ENCODE measurements around the gene CHST11. TPM values are rescaled to one million over a fixed set of nuclear protein-coding genes. Genes with fewer than 3 reads are reported as not detected.
A peak's percentile ranks its signal among the peaks of the same experiment; 100 is the strongest.

CHST11 gene
- total RNA-seq, 2 donors from 2014 or later, result 4.6 to 14.5 TPM

DNA sequence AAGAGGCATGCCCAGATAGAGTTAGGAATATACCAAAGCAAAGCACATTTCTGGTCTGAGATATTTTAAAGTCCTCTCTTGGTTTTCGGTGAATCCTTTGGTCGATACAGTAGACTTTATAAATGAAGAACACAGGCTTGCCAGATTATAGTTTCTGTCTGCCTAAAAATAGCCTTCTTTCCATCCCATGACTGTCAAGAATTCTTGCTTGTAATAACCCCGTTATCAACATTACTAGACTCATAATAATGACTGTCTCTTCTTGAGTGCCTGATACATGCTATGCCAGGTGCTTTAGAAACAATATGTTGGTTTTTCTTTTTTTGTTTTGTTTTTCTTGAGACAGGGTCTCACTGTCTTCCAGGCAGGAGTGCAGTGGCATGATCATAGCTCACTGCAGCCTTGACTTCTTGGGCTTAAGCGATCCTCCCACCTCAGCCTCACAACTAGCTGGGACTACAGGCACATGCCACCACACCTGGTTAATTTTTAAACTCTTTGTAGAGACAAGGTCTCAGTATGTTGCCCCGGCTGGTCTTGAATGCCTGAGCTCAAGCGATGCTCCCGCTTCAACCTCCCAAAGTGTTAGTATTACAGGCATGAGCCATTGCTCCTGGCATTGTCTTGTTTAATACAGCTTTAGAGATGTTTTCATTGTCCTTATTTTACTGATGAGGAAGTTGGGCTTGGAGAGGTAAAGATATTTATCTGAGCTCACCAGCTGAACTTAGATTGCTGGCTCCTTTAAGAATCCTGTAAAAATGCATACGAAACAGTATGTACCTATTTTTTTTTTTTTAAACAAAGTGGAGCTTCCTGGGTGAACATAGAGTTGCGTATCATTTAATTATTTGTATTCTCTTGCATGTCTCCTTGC is 30.4 kb downstream of the CHST11 start:
- ATAC-seq, result no peak
- Histone ChIP-seq H3K4me3 (no peak overlapping the region), H3K4me1 (peaks cover 33% of the 10 kb centered on the region), H3K9me3 (no peaks in the 10 kb centered on the region), H3K36me3 (replicated peaks in 1 of 2; ENCODE audit: insufficient read depth in 1 of 2, low read depth in 2 of 2) (no peaks in the 10 kb centered on the region), H3K27me3 (no peaks in the 10 kb centered on the region), H3K27ac (no peak overlapping the region)
- DNase-seq, result peak in 2 of 4 donors; percentile 25 to 27
- WGBS, 2 donors, result 54 to 55% methylated on average over 9 of the region's 9 CpGs
- no peak for TF ChIP-seq POLR2A (IDR thresholded peaks at IDR 0.05)
- TF ChIP-seq CTCF (IDR thresholded peaks at IDR 0.05), result no peak
- intact Hi-C loops (cut with DNase I), result no loop called here

DNA sequence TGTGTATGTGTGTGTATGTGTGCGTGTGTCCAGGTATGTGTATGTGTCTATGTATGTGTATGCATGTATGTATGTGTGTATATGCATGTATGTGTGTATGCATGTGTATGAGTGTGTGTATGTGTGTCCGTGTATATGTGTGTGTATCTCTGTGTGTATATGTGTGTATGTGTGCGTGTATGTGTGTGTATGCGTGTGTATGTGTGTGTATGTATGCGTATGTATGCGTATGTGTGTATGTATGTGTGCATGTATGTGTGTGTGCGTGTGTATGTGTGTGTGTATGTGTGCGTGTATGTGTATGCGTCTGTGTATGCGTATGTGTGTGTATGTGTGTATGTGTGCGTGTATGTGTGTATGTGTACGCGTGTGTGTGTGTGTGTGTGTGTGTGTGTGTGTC is 31.6 kb downstream of the CHST11 start:
- ATAC-seq, result no peak
- no peaks in the 10 kb centered on the region for H3K27me3 ChIP-seq
- H3K9me3 ChIP-seq, result no peaks in the 10 kb centered on the region
- 84 to 92% methylated on average over 13 of the region's 13 CpGs for WGBS, 2 donors
- no peak for TF ChIP-seq POLR2A (IDR thresholded peaks at IDR 0.05)
- no peak for TF ChIP-seq CTCF (IDR thresholded peaks at IDR 0.05)
- no peak overlapping the region for H3K27ac ChIP-seq
- intact Hi-C loops (cut with DNase I), result no loop called here
- no peak overlapping the region for H3K4me3 ChIP-seq
- DNase-seq, result no peak
- H3K4me1 ChIP-seq, result peaks cover 24% of the 10 kb centered on the region
- no peaks in the 10 kb centered on the region for H3K36me3 ChIP-seq (replicated peaks in 1 of 2; ENCODE audit: insufficient read depth in 1 of 2, low read depth in 2 of 2)

GRCh38 chr12:104490186-104490585 is 33.4 kb downstream of the CHST11 start:
- peak in 3 of 4 donors; percentile 10 to 68 (median 62) for DNase-seq

DNA sequence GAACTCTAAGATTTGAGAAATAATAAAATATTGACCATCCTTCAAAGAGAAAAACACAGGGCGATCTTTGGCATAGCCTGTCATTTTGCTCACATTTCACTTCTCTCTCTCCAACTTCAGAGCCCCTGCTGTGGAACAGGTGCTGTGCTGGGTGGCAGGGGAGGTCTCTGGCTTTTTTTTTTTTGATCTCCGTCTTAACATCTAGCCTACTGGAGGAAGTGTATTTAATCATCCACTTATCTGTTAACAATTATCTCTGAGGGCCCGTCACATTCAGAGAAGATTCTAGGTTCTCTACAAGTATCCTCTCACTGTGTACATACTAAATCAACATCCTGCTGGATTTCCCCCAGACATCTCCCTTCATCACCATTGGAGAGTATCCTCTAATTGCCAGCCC is 34.1 kb downstream of the CHST11 start:
- DNase-seq (no peak), ATAC-seq (no peak)
- H3K27me3 ChIP-seq, result no peaks in the 10 kb centered on the region
- intact Hi-C loops (cut with DNase I), result no loop called here
- no peaks in the 10 kb centered on the region for H3K36me3 ChIP-seq (replicated peaks in 1 of 2; ENCODE audit: insufficient read depth in 1 of 2, low read depth in 2 of 2)
- no peaks in the 10 kb centered on the region for H3K9me3 ChIP-seq
- 56 to 76% methylated on average over 3 of the region's 3 CpGs for WGBS, 2 donors
- peak overlapping the region in 1 of 4 donors; percentile 56 for H3K27ac ChIP-seq
- TF ChIP-seq CTCF (IDR thresholded peaks at IDR 0.05), result no peak
- TF ChIP-seq POLR2A (IDR thresholded peaks at IDR 0.05), result no peak
- no peak overlapping the region for H3K4me3 ChIP-seq
- peaks cover 24% of the 10 kb centered on the region for H3K4me1 ChIP-seq

More at GRCh38 chr12:104490186-104490585, 33.4 kb downstream of the CHST11 start:
- peaks cover 24% of the 10 kb centered on the region for H3K4me1 ChIP-seq
- WGBS, 2 donors, result 32 to 53% methylated on average over 4 of the region's 4 CpGs
- no peaks in the 10 kb centered on the region for H3K36me3 ChIP-seq (replicated peaks in 1 of 2; ENCODE audit: insufficient read depth in 1 of 2, low read depth in 2 of 2)
- peak overlapping the region in 2 of 4 donors; percentile 32 to 56 for H3K27ac ChIP-seq
- no peaks in the 10 kb centered on the region for H3K9me3 ChIP-seq
- no peak for TF ChIP-seq CTCF (IDR thresholded peaks at IDR 0.05)
- no peak for TF ChIP-seq POLR2A (IDR thresholded peaks at IDR 0.05)
- ATAC-seq, result peak; percentile 74
- no peak overlapping the region for H3K4me3 ChIP-seq
- no peaks in the 10 kb centered on the region for H3K27me3 ChIP-seq
- intact Hi-C loops (cut with DNase I), result no loop called here
